Right atrium auricular region (tissue), 2 donors: ENCODE data around the gene LHPP. TPM values are rescaled to one million over a fixed set of nuclear protein-coding genes. Genes with fewer than 3 reads are reported as not detected.
A peak's percentile ranks its signal among the peaks of the same experiment; 100 is the strongest.

ENCODE experiments used
- DNase-seq: peaks from one replicate; pipeline ENCODE4 v3.0.0-alpha.2; 2019; ENCODE audit warnings: low spot score
- H3K27ac ChIP-seq, 2 donors: fragments of 200-600 bp; sonication (generic); 1 replicate in 1 of 2; 2 replicates in 1 of 2; pipeline ENCODE4 v1.5.1; 2016 to 2019
- H3K27me3 ChIP-seq, 2 donors: fragments of 200-600 bp; sonication (generic); one replicate each; pipeline versions ENCODE4 v1.5.1 to v1.6.0; 2017 to 2019
- H3K36me3 ChIP-seq: fragments of 200-600 bp; sonication (generic); one replicate; pipeline ENCODE4 v1.5.1; 2016
- H3K4me1 ChIP-seq, 2 donors: fragments of 200-600 bp; sonication (generic); one replicate each; pipeline versions ENCODE4 v1.5.1 to v1.6.0; 2017 to 2019
- H3K4me3 ChIP-seq, 2 donors: fragments of 200-600 bp; sonication (generic); 1 replicate in 1 of 2; 2 replicates in 1 of 2; pipeline ENCODE4 v1.5.1; 2017 to 2019; ENCODE audit warnings: mild to moderate bottlenecking in 1 of 2, moderate library complexity in 1 of 2
- H3K9me3 ChIP-seq, 2 donors: fragments of 200-600 bp; sonication (generic); one replicate each; pipeline ENCODE4 v1.5.1; 2019
- total RNA-seq, 2 donors: library from RNA; depleted of rRNA; stranded (reverse); fragments of >200 nt; gene quantifications; one replicate each; pipeline ENCODE4 v1.1.0, GENCODE V29; 2016
- TF ChIP-seq, protein P1 (sequence below), 2 donors: fragments of 200-600 bp; sonication (generic); IDR thresholded peaks; one replicate each; pipeline ENCODE4 v1.5.1; 2019; ENCODE audit warnings: antibody characterized with exemption in 2 of 2

Gene LHPP
- total RNA-seq, 2 donors from 2014 or later: 10.3 to 23.7 TPM

DNA sequence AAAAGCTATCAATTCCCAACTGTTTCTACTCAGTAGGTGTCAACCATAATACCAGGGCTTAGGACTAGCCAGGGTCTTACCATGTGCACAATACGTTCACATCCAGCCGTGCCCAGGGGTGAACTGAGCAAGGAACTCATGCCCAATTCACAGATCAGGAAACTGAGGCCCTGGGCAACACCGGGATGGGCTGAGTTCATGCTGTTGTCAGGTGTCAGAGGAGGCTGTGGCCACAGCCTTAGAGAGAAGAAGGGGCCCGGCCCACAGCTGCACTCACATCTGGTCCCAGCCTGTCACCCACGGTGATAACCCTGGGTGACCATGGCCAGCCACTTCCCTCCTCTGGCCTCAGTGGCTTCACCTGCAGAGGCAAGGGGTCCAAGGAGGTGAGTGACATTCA, 190.6 kb downstream of the LHPP start:
- H3K9me3 ChIP-seq: no peaks in the 10 kb centered on the region
- no peak overlapping the region for H3K4me3 ChIP-seq
- H3K4me1 ChIP-seq: peaks cover 0 to 79% of the 10 kb centered on the region in 2 donors
- no peak overlapping the region for H3K27ac ChIP-seq
- DNase-seq: no peak
- TF ChIP-seq, protein P1, sequence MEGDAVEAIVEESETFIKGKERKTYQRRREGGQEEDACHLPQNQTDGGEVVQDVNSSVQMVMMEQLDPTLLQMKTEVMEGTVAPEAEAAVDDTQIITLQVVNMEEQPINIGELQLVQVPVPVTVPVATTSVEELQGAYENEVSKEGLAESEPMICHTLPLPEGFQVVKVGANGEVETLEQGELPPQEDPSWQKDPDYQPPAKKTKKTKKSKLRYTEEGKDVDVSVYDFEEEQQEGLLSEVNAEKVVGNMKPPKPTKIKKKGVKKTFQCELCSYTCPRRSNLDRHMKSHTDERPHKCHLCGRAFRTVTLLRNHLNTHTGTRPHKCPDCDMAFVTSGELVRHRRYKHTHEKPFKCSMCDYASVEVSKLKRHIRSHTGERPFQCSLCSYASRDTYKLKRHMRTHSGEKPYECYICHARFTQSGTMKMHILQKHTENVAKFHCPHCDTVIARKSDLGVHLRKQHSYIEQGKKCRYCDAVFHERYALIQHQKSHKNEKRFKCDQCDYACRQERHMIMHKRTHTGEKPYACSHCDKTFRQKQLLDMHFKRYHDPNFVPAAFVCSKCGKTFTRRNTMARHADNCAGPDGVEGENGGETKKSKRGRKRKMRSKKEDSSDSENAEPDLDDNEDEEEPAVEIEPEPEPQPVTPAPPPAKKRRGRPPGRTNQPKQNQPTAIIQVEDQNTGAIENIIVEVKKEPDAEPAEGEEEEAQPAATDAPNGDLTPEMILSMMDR (IDR thresholded peaks at IDR 0.05): no peak
- H3K27me3 ChIP-seq: no peaks in the 10 kb centered on the region
- H3K36me3 ChIP-seq: no peaks in the 10 kb centered on the region

DNA sequence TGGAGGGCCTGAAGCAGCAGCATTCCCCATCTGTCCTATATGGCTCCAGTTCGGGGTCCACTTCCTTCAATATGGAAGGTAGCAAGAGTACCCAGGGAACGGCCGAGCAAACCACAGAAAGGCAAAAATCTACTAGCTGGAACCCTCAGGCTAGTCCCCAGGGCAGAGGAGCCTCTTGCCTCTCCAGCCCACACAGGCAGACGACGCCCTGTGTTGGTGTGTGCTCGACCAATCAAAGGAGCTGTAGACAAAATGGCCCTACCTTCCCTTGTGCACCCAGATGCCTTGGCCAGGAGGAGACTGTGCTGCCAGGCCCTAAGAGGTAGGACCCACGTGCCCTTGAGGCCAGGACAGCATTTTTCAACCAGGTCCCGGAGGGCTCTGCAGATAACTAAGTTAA, 191.1 kb downstream of the LHPP start:
- Histone ChIP-seq H3K27ac (peak overlapping the region; percentile 21 to 47), H3K27me3 (no peaks in the 10 kb centered on the region), H3K4me3 (no peak overlapping the region), H3K9me3 (no peaks in the 10 kb centered on the region), H3K4me1 (peaks cover 0 to 79% of the 10 kb centered on the region in 2 donors), H3K36me3 (no peaks in the 10 kb centered on the region)
- no peak for DNase-seq
- TF ChIP-seq, protein P1 (IDR thresholded peaks at IDR 0.05): no peak

DNA sequence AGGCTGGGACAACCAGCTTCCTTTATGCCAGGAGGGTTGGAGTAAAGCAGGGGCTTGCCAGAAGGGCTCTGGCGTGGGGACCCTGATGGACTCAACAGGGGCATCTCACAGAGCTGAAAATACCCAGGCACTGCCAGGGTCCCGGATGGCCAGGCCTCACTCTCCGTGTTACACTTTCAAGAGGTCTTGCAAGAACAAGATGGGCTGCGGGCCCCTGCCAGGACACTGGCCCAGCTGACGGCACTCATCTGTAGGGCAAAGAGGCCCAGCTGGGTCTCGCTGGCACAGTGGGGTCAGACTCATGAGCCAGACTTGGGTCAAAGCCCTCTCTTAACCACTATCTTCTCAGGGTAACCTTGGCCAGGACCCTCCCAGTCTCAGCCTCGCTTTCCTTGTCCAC, 191.7 kb downstream of the LHPP start:
- no peaks in the 10 kb centered on the region for H3K36me3 ChIP-seq
- TF ChIP-seq, protein P1 (IDR thresholded peaks at IDR 0.05): no peak
- H3K27me3 ChIP-seq: no peaks in the 10 kb centered on the region
- no peak overlapping the region for H3K4me3 ChIP-seq
- H3K27ac ChIP-seq: peak overlapping the region; percentile 21 to 47
- DNase-seq: no peak
- H3K4me1 ChIP-seq: peaks cover 0 to 75% of the 10 kb centered on the region in 2 donors
- H3K9me3 ChIP-seq: no peaks in the 10 kb centered on the region

DNA sequence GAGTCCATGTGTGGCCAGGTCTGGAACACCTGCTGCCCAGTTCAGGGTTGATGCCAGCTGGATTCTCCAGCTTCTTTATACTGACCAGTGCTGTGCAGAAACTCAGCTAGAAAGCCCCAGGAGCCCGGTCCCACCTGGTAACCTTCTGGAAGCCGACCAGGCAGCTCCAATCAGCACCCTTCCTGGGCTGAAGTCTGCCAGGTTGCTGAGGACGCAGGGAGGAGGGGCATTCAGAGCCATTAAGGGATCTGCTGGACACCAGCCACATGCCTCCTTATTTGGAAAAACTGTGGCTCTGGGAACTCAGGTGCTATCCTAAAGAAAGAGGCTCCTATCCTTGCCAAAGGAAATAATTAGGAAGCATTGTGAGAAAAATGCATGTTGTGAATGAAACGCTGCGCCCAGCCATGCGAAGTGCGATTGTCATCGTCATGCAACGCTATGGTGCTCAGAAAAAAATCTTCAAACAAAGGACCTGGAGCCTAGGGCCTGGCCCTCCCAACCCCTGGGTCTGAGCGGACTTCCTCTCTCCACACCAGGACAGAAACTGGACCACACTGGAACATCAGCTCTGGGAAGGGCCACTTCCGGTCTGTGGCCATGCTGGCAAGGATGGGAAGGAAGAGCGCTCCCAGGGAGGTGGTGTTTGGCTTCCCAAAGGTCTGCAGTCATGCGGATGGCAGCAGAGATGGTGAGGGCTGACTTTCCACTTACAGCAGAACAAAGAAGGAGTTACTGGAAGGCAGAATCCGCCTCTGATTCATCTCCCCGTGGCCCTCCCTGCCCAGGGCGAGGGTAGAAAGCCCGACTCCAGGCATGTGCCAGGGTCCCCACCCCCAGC, 192.4 kb downstream of the LHPP start:
- TF ChIP-seq, protein P1 (IDR thresholded peaks at IDR 0.05): no peak
- H3K27ac ChIP-seq: peak overlapping the region; percentile 21 to 47
- no peak for DNase-seq
- no peaks in the 10 kb centered on the region for H3K9me3 ChIP-seq
- no peak overlapping the region for H3K4me3 ChIP-seq
- H3K27me3 ChIP-seq: no peaks in the 10 kb centered on the region
- H3K4me1 ChIP-seq: peaks cover 0 to 68% of the 10 kb centered on the region in 2 donors
- no peaks in the 10 kb centered on the region for H3K36me3 ChIP-seq

DNA sequence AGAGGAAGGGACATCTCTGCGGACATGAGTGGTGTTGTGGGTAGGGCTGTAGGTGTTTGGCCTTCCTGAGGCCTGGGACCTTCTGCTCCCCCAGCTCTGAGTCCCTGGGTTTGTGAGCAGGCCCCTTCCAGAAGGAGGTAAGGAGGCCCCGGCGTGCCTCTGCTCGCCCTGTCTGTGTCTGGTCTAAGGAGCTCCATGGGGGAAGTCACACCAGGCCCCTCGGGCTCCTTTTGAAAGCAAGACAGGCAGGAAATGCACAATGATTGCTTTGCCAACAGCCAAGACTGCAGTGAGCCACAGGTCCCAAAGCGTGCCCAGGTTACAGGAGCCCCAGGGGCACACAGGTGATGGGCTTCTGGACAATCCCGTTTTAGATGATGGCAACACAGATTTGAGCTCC, 193.1 kb downstream of the LHPP start:
- H3K9me3 ChIP-seq: no peaks in the 10 kb centered on the region
- DNase-seq: no peak
- H3K4me1 ChIP-seq: peaks cover 0 to 66% of the 10 kb centered on the region in 2 donors
- no peak overlapping the region for H3K4me3 ChIP-seq
- peak overlapping the region; percentile 21 to 47 for H3K27ac ChIP-seq
- no peaks in the 10 kb centered on the region for H3K36me3 ChIP-seq
- TF ChIP-seq, protein P1 (IDR thresholded peaks at IDR 0.05): no peak
- H3K27me3 ChIP-seq: no peaks in the 10 kb centered on the region
